Fibroblast of skin of right quadriceps (primary cell): ENCODE measurements around the gene RNF208.
A peak's percentile ranks its signal among the peaks of the same experiment; 100 is the strongest.

Source experiments
- DNase-seq: peaks from one replicate; pipeline ENCODE4 v3.0.0-alpha.2; 2013

RNF208 gene

DNA sequence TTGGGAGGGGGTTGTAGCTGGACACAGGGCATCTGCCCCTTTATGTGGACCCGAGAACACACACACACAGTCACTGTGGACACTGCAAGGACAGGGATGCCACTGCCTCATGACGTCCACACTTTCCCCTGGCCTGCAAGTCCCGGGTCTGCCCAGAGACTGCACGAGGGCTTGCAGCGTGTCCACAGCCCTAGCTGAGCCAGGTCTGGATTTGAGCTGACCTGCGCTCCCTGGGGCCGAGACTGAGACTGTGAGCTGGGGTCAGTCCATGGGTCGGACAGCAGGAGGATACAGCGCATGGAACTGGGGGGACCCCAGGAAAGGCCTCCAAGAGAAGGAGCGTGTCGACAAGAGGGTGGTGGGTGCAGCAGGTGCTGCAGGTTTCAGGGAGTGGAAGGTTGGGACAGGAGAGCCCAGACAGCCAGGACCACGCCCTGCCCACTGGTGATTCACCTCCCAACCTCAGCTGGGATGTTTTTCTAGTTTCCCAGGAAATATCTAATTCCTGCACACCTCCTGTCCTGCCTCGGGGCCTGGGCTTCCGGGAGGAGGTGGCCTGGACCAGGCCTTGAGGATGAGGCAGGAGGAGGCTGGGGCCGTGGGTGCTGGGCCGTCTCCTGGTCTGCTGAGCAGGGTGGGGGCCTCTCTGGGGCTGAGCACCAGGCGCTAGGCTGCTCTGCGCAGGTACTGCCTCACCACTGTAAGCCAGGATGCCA lies 4.5 kb upstream of the RNF208 start:
- no peak for DNase-seq

DNA sequence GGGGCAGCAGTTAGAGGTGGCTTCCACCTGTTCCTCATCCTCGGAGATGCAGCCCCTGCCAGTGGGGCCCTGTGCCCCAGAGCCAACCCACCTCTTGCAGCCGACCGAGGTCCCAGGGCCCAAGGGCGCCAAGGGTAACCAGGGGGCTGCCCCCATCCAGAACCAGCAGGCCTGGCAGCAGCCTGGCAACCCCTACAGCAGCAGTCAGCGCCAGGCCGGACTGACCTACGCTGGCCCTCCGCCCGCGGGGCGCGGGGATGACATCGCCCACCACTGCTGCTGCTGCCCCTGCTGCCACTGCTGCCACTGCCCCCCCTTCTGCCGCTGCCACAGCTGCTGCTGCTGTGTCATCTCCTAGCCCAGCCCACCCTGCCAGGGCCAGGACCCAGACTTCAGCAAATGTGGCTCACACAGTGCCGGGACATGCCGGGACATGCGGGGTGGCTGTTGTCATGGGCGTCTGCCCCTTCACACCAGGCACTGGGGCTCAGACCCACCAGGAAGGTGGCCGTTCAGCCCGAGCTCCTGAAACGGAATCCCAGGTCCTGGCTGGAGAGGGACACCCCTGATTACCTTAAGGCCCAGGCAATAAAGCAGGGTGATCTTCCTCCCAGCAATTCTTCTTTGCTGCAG lies 3.8 kb upstream of the RNF208 start:
- no peak for DNase-seq

DNA sequence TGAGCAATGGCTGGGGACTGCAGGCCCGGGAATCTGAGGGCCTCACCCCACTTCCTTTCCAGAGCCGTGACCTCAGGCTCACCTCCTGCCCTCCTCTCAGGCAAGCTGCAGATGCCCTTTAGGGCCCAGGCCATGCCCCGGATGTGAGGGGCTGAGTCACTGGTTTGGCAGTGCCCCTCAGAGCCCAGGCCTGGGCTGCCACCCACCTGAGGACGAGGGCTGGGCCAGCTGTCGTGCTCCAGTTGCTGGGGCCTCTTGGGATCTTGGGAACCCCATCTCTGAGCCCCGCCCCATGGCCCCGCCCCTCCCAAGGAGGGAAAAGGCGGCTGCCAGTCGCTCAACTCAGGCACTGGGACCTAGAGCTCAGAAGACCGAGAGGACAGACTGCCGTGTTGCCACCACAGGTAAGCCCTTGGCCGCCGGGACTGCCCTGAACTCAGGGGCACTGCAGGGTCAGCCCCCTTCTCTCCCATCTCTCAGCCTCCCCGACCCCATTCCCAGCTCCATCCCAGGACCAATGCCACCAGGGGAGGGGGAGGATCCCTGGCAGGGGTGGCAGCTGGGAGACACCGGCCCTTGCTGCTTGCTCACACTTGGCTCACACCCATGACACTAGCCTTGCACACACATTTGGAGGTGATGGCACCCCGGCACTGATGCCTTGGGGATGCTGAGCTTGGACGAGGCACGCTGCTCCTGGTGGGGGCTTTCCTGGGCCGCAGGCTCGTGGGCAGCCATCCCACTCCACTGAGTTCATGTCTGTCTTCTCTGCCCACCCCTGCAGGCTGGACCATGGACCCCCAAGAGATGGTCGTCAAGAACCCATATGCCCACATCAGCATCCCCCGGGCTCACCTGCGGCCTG lies 3.0 kb upstream of the RNF208 start, which contains the start of gene CYSRT1:
Gene CYSRT1 (plus strand): TSS at position 345 of the 865 bp plus-strand sequence. CDS start 448 bp downstream, at position 793.
- no peak for DNase-seq

DNA sequence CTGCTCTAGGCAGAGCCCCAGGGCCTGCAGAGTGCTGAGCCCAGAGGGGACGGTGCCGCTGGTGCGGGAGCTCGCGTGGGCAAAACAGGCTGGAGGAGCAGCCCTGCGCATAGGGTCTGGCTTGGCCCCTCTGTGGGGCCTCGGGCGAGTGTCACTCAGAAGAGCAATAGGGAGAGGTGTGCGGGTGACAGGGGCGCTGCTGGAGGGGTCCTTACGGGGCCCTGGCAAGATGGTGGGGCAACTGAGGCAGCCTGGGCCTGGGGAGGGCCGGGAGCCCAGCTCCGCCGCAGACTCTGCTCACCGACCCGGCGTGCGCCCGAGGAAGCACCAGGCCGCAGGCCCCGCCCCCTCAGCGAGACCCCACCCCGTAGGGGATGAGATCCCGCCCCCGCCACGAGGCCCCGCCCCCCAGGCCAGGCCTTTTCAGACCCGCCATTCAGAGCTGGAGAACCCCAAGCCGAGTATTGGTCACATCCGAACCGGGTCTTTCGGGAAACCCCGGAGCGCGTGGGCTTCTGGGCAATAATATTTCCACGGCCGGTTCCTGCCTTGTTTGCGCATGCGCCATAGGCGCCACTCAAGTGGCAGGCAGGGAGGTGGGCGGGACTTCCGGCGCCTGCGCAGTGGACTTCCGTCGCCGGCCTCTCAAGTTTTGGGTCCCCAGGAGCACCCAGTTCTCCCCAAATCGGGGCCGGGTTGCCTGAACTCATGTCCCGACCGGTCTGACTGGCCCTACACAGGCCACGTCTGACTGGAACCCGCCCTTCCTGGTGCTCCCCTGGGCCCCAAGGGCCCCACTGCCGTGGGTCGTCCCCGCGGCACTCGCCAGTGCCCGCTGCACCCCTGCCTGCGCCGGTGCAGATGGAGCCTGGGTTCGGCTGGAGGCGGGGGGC lies 1.3 kb upstream of the RNF208 start:
- peak; percentile 99 for DNase-seq

DNA sequence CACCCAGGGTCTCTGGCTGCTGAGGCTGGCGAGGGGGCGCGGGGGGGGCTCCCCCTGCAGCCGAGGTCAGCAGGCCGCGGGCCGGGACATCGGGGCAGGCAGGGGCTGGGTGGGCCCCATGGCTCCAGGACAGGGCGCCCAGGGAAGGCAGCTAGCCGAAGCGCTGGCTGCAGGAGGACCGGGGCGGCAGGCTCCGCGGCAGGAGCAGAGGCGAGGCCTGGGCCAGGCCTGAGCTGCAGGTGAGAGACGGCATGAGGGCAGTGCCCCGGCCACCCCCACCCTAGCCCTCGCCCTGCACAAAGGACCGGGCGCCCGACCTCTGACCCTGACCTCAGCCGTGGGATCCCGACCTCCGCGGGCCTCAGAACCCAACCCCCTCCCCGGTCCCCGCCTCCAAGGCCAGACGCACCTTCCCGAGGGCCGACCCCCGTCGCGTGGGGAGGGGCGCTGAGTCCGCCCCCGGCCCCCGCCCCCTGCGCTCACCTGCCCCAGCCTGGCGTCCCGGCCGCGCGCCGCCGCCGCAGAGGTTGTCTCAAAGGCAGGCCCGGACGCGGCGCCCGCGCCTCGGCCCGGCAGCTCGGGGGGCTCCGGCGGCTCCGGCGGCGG lies 431 bp downstream of the RNF208 start:
- DNase-seq: no peak

DNA sequence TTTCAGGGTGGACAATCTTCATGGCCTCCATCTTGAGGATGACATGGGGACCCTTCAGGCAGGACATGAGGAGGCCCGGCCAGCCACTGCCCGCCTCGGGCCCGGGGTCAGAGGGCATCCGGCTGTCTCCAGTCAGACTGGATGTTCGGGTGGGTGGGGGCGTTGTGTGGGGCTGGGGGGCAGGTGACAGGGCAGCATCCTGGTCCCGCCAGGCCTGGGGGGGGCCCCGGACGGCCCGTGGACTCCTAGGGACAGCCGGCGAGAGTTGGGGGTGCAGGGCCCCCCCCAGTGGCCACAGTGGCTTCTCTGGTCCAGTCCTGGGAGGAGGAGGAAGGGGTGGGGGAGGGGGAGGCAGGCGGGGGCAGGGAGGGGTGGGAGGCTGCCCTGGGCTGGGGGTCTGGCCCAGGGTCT lies 940 bp downstream of the RNF208 start:
- DNase-seq: no peak

DNA sequence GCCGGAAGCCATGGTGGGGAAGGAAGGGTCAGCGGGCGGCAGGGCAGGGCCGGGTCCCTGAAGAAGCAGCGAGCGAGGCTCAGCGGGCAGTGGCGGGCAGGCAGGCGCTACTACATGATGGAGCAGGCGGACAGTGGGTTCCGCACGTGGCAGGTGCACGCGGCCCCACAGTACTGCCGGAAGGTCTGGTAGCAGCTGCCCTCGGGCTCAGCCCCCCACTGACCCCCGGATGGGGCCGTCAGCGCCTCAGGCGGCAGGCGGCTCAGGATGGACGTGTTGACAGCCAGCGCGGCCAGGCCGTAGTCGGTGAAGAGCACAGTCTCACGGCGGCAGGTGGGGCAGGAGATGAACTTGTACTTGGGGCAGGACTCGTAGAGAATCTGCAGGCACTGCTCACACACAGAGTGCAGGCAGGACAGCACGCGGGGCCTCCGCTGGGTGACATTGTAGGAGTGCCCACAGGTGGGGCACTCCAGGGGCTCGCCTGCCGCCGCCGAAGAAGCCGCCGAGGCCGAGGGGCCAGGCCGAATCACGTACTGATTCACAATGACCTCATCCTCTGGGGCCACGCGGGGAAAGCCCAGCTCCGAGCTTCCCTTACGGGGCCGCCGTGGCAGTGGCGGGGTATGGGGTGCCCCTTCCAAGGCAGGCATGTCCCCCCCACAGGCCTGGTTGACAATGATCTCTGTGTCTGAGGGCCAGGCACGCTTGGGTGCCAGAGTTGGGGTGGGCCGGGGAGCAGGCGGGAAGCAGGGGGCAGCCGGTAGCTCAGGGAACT lies 1.5 kb downstream of the RNF208 start:
- no peak for DNase-seq

DNA sequence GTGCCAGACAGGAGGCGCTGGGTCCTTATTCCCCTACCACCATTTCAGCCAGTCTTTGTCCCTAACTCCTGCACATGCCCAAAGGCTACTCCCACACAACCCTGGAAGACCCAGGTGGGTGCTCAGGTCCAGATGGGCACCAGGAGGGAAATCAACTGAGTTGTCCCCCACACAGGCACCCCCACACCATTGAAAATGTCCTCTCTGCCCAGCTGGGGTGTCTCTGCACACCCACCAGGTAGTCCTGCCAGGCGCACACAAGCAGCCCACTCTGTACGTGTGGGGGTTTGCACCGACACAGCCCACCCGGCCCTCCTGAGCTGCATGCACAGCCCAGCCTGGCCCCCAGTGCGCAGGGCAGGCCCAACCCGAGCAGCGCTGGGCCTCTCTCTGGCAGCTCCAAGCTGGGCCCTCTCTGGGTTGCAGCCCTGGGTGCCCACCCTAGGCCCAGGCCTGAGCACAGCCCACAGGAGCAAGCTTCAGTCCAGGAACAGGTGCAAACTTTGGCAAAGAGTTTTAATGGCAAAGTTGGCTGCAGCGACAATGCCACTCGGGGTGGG lies 2.2 kb downstream of the RNF208 start:
- DNase-seq: no peak

DNA sequence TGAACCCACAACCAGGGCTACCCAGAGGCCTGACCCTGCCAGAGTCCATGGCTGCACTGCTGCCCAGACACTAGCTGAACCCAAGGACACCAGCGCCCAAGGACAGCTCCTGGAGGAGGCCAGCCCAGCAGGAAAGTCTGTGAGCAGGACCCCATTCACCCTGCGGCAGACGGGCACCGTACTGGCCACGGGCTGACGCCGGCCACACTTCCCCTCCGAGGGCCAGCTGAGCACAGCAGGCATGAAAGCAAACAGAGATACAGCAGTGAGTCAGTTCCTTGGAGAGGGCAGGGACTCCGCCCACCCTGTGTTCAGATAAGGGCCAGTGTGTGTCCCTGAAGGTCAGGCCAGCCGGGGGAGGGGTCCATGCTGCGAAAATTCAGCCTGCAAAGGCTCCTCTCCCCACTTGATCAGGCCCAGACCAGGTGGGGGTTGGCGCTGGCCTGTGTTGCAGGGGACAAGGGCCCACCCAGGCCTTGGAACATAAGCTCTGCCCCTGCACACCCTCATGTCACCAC lies 3.2 kb downstream of the RNF208 start:
- DNase-seq: no peak

DNA sequence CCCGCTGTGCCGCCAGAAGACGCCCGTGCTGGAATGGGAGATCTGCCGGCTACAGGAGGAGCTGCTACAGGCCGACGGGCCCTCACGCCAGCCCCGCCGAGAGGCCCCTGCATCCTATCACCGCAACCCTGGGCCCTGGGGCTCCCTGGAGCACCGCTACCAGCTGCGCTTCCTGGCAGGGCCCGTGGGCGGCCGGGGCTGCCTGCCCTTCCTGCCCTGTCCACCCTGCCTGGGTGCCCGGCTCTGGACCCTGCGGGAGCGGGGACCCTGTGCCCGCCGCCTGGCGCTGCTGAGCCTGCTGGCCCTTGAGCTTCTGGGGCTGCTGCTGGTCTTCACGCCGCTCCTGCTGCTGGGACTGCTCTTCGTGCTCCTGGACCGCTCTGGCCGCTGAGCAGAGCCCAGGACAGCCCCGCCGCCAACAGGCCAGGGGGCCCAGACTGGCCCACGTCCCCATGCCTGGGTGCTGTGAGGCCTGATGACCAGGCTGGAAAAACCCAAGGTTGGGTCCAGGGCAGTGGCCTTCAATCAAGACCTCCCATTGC lies 3.8 kb downstream of the RNF208 start:
- no peak for DNase-seq

DNA sequence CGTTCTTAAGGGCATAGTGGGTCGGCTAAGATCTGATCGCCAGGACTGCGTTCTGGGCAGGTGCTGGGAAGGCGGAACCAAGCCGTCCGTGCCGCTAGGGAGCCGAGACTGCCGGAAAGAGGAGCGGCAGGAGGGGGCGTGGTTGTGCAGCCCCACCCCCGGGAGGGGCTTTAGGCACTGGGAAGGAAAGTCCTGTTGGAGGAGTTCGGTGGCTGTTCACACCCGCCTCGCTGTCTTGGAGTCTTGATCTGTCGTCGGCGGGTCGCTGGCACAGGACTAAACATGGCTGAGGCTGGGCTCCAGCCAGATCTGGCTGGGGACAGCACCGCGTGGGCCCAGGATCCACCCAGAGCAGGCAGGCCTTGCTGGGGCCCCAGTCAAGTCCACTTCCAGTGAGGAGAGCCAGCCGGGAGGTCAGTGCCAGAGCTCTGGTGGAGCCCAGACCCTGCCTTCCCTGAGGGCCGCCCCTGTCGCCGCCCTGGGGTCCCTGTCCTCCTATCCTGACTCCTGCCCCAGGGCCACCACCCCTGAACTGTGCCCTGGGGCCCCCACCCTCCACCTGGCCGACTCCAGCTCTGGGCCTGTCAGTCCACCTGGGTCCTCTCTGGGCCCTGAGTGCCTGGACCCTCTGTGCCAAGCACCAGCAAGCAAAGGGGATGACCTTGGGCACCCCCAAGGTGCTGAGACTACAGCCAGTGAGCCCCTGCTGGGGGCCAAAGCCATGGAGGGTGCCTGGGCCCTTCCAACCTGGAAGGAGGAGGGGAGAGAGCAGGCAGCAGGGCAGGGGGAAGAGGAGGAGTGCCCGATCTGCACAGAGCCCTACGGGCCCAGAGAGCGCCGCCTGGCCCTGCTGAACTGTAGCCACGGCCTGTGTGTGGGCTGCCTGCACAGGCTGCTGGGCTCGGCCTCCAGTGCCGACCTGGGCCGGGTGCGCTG lies 4.5 kb downstream of the RNF208 start:
- no peak for DNase-seq

DNA sequence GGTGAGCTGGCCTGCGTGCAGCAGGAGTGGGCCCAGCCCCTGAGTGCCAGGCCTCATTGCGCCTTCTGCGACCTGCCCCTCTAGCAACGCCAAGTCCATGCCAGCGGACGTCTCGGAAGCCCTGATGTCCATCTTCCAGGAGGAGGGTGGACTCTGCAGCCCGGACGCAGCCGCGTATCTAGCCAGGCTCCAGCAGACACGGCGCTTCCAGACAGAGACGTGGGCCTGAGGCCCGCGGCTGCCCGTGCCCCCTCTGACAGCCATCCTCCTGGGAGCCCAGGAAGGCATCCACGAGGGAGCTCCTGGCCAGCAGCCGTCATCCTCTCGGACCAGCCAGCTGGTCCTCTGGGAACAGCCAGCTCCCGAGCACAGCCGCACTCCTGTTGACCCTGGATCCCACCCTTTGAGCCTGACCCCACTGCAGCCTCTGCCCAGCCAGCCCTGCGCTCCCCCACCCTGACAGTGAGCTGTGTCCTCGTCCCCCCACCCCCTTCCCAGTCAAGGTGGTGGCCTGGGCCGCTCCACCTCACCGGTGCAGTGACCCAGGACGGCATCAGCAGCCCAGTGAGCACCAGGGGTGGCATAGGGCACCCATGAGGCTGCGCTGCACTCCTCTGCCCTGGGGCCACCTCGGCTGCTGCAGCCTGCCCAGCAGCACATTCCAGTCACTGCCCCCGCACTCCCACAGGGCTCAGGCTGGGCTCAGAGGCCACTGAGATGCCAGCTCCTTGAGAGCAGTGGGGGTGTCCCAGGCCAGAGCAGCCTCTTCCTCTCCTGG lies 5.7 kb downstream of the RNF208 start:
- no peak for DNase-seq

DNA sequence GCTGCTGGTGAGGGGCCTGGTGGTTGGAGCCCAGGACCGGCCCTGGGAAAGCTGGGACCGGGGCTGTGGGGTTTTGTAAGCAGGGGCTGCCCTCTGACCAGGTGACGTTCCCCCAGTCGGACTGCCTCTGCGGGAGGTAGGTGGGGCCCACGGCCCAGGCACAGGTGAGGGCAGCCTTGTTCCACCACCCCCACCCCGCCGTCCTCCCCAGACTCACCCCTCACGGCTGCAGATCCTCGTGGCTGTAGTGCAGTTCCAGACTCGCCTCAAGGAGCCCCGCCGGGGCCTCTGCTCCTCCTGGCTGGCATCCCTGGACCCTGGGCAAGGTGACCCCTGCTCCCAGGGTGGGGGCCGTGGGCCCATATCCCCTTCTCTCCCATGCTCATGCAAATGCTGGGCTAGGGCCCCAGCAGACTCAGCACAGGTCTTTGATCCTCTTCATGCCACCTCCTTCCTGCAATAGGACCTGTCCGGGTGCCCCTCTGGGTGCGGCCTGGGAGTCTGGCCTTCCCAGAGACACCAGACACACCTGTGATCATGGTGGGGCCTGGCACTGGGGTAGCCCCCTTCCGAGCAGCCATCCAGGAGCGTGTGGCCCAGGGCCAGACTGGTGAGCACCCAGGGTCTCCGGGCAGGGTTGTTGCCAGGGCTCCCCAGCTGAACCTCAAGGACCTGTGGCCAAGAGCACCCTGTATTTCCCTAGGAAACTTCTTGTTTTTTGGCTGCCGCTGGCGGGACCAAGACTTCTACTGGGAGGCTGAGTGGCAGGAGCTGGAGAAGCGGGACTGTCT lies 6.6 kb downstream of the RNF208 start:
- no peak for DNase-seq

DNA sequence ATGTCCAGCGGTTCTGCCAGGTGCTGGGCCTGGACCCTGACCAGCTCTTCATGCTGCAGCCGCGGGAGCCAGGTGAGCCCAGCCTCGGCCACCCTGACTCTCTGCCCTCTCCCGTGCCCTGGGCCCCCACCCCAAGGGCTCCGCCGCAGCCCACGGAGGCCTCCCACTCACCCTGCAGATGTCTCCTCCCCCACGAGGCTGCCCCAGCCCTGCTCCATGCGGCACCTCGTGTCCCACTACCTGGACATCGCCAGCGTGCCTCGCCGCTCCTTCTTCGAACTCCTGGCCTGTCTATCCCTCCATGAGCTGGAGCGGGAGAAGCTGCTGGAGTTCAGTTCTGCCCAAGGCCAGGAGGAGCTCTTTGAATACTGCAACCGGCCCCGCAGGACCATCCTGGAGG lies 7.4 kb downstream of the RNF208 start:
- DNase-seq: no peak

DNA sequence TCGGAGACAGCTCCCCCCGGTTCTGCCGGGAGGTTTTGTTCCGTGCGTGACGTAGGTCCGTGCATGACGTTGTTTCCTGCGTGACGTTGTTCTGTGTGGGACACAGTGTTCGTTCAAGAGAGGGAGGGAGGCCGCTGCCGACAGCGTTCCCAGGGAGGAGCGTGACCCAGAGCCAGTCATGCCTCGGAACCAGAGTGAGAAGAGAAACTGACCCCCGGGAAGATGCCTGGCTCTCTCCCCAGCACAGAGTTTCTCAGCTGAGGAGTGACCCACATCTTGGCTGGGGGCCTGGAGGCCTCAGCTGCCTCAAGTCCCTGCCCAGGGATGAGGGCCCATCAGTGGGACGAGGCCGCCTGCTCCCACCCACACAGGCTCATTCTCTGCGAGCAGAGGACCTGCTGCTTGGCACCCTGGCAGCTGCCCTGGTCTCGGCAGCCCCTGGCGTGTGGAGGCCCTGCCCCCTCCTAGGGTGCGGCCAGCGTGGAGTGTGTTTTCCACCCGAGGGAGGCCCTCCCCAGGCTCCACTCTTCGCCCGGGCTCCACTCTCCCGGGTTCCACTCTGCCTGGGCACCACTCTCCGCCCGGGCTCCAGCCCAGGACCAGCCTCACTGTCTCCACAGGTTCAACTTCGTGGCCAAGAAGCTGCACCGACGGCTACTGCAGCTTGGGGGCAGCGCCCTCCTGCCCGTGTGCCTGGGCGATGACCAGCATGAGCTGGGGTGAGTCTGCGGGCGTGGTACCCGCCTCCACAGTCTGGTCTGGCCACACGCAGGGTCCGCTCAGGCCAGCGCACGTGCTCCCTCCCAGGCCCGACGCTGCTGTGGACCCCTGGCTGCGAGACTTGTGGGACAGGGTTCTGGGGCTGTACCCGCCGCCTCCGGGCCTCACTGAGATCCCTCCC lies 8.6 kb downstream of the RNF208 start:
- no peak for DNase-seq

DNA sequence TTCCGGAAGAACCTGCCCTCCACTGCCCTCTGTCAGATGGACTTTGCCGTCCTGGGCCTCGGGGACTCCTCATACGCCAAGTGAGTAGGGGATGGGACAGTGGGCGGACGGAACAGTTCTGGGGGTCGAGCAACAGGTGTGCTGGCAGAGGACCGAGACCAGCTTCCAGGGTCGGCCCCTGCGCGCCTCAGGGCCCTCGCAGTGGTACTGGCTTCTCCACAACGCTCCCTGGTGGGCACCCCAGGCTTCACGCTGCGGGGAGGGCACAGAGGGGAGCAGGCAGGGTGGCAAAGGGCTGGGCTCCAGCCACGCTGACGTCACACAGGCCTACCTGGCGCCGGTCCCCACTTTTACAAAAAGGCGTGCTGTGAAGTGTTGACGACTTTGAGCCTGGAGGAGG lies 9.5 kb downstream of the RNF208 start:
- no peak for DNase-seq

DNA sequence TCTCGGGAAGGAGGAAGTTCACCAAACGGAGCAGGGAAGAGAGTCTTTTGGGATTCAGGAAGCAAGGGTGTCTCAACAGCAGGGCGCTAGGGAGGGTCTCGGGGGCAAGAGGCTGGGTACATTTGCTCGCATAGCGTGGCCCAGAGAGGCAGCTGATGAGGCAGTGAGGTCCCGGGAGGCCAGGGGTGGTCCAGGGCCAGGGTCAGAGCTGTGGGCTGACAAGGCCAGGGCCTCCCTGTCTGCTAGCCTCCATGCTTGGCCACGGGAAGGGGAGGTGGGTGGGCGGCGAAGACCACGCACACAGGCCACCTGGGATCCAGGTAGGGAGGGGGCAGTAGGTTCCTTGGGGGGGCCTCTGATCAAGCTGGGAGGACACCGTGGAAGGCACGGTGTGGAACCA lies 10.5 kb downstream of the RNF208 start:
- DNase-seq: no peak
